Activated CD4-positive, alpha-beta T cell treated with anti-CD3 and anti-CD28 coated beads for 1 hour (primary cell): ENCODE measurements around the gene SULT2B1.
"Not testable (repeated sequence)": the region's sequence is repeated elsewhere in the genome, so short reads cannot be mapped to it uniquely, and the experiment has no call there.

Source experiments
- DNase-seq: peaks from one replicate; pipeline ENCODE4 v3.0.0-alpha.2; 2020

SULT2B1 gene

DNA sequence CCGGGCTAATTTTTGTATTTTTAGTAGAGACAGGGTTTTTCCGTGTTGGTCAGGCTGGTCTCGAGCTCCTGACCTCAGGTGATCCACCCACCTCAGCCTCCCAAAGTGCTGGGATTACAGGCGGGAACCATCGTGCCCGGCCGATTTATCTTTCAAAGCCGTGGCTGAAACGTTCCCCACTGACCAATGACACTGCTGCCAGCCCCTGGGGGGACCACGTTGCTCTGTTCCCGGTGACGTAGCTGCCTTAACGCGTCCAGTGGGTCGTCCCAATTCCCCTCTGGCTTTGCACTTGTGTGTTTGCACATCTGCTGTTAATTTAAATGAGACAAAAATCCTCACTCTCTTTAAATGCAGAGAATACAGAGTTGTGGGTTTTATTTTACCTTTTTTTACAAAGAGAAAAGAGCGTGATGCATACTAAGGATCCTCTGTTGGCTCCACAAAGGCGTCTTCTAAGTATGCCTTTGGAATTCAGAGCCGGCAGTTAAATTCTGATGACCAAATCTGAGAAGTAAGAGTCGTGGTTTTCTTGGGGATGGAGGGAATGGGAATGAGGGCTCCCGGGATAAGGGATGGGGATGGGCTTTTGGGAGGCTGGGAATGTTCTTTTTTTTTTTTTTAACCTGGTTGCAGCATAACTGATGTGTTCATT is 21.8 kb upstream of the SULT2B1 start:
- no peak for DNase-seq

DNA sequence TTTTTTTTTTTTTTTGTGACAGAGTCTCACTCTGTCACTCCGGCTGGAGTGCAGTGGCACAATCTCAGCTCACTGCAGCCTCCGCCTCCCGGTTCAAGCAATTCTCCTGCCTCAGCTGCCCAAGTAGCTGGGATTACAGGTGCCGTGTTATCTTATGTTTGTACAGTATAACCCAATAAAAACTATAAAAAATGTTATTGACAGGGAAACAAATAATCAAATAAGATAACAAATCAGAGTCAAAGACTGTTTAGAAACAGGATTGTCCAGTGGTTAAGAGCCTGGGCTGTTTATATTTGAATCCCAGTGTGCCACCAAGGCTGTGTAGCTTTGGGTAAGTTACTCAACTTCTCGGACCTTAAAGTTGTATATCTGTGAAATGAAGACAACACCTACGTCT is 21.2 kb upstream of the SULT2B1 start:
- no peak for DNase-seq

DNA sequence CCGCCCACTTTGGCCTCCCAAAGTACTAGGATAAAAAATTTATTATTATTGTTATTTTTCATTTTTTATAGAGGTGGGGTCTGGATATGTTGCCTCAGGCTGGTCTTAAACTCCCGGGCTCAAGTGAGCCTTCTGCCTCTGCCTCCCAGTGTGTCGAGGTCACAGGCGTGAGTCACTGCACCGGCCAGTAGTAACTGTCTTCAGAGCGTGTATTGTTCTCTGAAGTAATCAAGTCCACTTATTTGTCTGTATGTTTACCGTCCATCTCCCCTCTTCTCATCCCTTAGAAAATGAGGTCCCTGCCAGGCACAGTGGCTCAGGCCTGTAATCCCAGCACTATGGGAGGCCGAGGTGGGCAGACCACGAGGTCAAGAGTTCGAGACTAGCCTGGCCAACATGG is 18.2 kb upstream of the SULT2B1 start:
- DNase-seq: no peak

DNA sequence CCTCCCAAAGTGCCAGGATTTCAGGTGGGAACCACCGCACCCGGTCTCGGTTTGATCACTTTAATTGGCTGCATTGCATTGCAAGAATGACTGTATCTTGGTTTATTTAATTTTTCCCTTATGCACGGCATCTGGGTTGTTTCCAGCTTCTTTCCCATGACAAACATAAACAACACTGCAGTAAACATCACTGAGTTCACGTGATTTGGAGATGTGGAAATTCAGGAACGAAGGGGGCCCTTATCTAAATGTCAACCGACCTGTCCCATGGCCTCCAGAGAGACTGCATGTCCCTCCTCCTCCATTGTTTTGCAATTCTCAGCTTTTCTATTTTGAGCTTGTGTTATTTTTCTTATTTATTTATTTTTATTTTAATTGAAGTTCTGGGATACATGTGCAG is 14.4 kb upstream of the SULT2B1 start:
- no peak for DNase-seq

GRCh38 chr19:48538057-48538456 is 13.9 kb upstream of the SULT2B1 start:
- not testable (repeated sequence) for DNase-seq

- no peak for DNase-seq
Observed at GRCh38 chr19:48539503-48540096, 12.4 kb upstream of the SULT2B1 start.

GRCh38 chr19:48540110-48540509 is 11.9 kb upstream of the SULT2B1 start:
- no peak for DNase-seq

- no peak for DNase-seq
Observed at GRCh38 chr19:48541813-48542212, 10.2 kb upstream of the SULT2B1 start.

GRCh38 chr19:48543121-48543710 is 8.8 kb upstream of the SULT2B1 start:
- no peak for DNase-seq

DNA sequence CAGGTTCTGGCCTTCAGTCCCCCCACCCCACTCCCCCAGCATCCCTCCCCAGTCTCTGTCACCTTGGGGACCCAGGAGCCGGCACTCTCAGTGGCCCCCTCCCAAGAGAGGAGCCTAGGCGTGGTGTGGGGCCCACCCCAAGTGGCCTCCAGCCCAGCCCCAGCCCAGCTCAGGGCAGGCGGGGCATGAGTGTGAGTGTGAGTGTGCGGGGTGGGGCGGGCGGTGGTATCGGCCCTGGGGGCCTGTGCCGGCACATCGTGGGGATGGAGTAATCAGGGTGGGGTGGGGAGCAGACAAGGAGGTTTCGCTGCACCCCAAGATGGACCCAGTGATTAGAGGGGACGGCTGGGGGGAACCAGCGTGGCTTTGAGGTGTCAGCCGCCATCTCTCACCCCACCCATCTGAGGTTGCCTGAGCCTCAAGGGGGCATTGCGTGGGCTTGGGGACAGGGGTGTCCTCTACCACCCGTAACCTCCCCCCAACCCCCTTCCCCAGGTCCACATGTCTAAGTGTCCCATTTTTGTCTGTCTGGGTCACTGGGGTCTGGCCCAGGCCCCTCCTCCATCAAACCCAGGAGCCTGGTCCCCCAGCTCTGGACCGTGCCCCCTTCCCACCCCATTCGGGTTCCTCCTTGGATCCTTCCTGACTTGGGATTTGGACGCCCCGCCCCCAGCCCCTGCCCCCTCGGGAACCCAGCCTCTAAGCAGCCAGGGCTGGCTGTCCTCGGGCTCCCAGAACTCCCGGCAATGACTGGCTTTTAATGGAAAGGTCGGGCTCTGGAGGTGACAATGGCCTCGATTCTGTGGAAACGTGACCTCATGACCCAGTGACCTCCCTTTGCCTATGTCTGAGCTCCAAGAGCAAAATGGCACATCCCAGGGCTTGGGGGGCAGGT is 6.9 kb upstream of the SULT2B1 start:
- DNase-seq: no peak

DNA sequence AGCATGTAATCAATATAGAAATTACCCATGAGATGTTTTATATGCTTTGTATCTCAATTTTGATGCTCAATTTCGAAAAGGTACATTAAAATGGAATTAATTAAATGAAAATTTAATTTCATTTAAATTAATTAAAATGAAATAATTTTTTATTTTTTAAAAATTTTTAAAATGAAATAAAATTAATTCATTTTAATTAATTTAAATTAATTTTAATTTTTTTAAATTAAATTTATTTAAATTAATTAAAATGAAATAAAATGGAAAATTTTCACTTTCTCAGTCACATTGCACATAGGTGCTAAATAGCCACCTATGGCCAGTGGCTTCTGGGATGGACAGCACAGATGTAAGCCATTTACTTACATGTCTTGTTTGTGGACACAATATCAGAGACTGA is 4.2 kb upstream of the SULT2B1 start:
- no peak for DNase-seq

DNA sequence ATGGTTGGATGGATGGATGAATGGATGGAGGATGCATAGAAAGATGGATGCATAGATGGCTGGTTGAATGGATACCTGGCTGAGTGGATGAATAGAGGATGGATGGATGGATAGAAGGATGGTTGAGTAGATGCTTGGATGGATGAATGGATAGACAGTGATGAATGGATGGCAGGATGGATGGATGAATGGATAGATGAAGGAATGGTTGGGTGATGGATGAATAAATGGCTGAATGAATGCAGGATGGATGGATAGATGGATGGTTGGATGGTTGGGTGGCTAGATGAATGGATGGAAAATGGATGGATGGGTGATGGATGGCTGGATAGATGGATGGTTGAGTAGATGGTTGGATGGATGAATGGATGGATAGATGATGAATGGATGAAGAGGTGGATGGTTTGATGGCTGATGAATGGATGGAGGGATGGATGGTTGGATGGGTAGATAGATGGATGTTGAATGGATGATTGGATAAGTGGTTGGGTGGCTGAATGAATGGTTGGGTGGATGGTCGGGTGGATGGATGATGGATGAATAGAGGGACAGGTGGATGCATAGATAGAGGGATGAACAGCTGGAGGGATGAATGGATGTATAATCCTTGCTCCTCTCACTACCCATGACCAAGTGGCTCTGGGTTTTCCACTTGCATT is 3.6 kb upstream of the SULT2B1 start:
- DNase-seq: no peak

DNA sequence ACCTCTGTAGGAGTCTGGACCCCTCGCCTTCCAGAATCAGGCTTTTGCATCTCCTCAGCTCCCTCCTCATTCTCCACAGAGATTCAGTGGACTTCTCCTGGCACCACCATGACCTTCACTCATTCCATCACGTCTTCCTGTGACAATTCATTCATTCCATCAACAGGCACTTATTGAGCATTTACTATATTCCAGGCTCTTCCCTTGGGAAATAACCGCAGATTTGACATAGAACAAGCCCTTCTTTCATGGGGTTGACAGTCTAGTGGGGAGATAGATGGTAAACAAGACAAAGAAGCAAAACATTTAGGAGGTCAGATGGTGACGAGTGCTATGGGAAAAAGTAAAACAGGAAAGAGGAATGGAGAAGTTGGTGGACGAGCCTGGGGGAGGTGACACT is 2.6 kb upstream of the SULT2B1 start:
- DNase-seq: no peak

DNA sequence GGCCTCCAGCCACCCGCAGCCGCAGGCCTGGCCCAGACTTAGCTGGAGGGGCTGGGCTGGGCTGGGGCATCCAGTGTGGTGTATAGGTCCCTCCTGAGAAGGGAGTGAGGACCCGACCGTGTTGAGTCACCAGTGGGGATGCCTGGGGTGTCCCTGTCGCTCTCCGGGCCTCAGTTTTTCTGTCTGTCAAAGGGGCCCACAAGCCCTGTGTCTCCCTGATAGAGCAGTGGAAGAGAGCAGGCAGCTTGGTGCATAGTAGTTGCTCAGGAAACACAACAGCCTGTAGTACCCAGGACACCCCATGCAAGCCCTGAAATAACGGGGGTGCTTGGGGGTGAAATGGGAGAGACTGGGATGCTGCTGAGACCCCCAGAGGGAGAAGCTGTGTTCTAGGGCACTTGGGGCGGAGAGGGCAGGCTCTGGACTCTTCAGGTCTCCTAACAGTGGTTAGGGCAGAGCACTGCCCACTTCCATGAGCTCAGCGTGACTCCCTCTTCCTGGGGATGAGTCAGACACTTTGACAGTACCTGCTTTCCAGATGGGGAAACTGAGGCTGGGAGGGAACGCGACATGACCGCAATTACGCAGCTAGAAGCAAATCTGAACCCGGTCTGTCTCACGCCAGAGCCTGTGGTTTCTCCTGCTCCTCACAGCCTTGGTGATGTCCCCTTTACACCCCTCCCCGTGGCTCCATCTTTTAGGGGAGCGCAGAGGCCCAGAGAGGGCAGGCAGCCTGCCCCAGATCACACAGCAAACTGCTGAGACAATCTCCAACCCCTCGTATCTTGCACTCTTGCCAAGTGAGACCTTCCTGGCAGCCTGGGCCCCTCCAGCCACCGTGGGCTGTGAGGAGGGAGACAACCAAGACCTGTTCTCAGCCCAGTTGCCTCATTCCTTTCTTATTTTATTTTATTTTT is 692 bp downstream of the SULT2B1 start:
- DNase-seq: no peak

GRCh38 chr19:48553676-48554384 is 1.9 kb downstream of the SULT2B1 start:
- no peak for DNase-seq

DNA sequence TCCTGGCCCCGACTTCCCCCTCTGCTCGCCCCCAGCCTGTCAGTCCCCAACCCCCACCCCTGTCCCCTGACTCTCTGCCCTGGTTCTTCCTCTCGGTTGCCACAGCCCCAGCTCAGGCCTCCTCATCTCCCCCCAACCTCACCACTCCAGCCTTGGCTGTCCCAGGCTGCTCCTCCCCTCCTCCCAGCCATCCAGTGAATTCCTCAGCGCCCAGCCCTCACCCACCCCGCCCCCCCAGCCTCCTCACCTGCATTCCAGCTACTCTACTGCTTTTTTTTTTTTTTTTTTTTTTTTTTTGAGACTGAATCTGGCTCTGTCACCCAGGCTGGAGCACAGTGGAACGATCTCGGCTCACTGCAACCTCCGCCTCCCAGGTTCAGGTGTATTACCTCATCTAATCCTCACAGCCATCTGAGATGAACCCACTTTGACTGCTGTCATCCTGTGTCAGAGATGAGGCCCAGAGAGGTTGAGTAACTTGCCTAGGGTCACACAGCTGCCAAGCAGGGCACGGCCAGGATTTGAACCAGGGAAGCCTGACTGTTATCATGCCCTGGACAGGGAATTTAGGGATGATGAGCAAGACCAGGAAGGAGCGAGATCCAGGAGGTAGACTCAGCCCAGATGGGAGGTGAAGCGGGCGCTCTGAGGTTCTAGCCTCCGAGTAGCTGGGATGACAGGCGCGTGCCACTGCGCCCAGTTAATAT is 2.6 kb downstream of the SULT2B1 start:
- no peak for DNase-seq

GRCh38 chr19:48556163-48556562 is 4.2 kb downstream of the SULT2B1 start:
- no peak for DNase-seq

DNA sequence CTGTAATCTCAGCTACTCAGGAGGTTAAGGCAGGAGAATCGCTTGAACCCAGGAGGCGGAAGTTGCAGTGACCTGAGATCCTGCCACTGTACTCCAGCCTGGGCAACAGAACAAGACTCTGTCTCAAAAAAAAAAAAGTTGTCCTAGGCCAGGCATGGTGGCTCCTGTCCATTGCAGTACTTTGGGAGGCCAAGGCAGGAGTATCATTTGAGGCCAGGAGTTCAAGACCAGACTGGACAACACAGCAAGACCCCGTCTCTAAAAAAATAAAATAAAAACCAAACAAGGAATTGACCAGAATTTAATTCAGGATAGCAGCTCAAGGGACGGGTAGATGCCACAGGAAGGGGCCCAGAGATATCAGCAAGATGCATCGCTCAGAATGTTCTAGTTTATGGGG is 4.9 kb downstream of the SULT2B1 start:
- DNase-seq: no peak

DNA sequence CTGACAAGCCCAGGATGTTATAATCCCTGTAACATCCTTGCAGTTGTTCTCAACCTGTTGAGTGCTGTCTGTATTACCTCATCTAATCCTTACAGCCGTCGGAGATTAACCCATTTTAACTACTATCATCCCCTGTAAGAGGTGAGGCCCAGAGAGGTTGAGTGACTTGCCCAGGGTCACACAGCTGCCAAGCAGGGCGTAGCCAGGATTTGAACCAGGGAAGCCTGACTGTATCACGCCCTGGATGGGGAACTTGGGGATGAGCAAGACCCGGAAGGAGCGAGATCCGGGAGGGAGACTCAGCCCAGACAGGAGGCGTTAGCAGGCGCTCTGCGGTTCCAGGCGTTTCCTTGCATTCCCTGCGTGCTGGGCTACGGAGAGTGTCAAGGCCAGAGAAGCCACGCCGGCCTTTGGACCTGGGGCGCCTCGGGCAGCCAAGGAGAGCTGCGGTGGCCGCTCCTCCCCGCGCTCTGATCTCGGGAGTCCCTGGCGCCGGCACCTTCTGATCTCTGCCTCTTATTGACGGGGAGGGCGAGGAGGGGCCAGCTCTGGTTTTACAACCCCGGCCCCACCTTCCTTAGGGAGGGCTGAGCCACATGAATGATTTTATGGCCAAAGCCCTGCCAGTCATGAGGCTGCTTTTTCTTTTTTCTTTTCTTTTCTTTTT is 6.2 kb downstream of the SULT2B1 start:
- DNase-seq: no peak

DNA sequence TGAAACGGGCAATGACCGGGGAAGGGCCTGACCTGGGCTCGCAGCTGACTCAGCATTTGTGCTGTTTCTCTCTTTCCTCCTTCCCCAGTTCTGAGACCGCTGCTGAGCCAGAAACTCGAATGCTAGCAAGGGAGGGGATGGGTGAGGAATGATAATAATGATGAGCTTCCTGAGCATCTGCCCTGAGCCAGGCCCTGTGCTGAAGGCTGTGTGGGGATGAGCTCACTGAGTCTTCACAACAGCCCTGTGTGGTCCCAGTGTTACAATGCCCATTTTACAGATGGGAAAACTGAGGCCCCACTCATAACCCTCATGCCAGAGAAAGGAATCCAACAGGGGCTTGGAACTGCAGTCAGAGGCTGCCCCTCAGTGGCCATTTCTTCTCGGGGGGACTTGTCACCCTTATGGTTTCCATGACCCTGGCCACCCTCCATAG is 8.1 kb downstream of the SULT2B1 start:
- no peak for DNase-seq
